ENCODE data around the gene PLOD1.
A peak's percentile ranks its signal among the peaks of the same experiment; 100 is the strongest.
"Not testable (repeated sequence)": the region's sequence is repeated elsewhere in the genome, so short reads cannot be mapped to it uniquely, and the experiment has no call there.

The PLOD1 gene

GRCh38 chr1:12003762-12004161 is 69.2 kb downstream of the PLOD1 start:
- DNase-seq = peak in 2 of 58 donors; percentile 13 to 43

DNA sequence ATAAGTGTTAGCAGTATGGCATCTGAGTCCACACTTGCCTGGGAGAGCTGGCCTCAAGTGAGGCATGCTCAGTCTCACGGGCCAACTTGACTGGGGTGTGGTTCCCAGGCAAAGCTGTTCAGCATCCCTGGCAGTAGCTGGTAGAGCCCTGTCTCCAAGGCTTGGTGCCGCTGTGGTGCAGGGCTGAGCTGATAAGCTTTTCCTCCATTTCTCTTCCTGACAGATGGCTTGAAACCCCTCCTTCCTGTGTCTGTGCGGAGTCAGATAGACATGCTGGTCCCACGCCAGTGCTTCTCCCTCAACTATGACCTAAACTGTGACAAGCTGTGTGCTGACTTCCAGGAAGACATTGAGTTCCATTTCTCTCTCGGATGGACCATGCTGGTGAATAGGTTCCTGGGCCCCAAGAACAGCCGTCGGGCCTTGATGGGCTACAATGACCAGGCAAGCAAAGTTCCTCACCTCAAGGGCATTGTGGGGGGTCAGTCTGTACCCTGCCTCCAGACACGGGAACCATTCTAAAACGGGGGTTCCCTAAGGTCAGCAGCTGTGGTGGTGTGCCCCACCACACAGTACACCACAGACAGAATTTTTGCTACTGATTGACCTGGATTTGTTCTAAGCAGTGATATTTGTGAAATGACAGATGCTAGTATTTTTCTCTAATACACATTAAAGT is 71.1 kb downstream of the PLOD1 start:
- no peak for DNase-seq

- DNase-seq = no peak
Measured at GRCh38 chr1:12006167-12006921, 71.8 kb downstream of the PLOD1 start.

DNA sequence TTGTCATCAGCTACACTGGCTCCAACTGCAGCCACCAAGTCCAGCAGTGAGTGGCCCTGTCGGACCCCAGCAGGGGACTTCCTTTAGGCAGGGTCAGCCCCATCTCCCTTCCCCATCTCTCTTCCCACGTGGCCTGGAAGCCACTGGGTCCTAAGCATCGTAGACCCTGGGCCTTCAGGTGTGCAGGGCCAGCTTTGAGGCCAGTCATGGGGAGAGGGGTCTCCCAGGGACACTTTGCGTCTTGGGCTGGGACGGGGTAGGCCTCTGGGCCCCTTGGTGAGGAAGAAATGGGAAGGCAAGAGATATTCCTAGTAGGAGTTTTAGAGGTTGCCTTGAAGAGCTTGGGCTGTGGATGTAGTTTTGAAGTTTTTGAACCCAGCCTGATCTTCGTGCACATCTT is 72.7 kb downstream of the PLOD1 start:
- DNase-seq = no peak

- not testable (repeated sequence) for DNase-seq
Measured at GRCh38 chr1:12008355-12008754, 73.8 kb downstream of the PLOD1 start.

DNA sequence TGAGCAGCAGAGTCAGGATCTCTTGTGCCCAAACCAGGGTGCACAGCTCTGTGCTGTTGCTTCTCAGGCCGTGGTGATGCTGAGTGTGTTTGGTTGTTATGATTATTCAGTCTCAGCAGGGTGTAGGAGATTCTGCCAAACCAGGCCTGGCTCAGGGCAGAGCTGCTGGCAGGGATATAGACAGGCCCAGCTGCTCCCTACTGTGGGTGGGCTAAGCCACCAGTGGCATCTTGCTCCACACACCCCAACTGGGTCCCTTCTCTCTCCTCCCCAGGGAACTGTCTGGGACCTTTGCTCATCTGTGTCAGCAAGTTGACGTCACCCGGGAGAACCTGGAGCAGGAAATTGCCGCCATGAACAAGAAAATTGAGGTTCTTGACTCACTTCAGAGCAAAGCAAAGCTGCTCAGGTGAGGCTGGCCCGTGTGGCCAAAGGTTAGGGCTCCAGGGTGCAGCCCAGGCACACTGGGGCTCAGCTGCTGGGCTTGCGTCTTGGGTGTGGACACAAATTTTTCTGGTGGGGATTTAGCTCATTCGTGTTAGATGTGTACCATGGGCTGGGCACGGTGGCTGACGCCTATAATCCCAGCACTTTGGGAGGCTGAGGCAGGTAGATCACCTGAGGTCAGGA is 74.9 kb downstream of the PLOD1 start:
- DNase-seq = no peak

DNA sequence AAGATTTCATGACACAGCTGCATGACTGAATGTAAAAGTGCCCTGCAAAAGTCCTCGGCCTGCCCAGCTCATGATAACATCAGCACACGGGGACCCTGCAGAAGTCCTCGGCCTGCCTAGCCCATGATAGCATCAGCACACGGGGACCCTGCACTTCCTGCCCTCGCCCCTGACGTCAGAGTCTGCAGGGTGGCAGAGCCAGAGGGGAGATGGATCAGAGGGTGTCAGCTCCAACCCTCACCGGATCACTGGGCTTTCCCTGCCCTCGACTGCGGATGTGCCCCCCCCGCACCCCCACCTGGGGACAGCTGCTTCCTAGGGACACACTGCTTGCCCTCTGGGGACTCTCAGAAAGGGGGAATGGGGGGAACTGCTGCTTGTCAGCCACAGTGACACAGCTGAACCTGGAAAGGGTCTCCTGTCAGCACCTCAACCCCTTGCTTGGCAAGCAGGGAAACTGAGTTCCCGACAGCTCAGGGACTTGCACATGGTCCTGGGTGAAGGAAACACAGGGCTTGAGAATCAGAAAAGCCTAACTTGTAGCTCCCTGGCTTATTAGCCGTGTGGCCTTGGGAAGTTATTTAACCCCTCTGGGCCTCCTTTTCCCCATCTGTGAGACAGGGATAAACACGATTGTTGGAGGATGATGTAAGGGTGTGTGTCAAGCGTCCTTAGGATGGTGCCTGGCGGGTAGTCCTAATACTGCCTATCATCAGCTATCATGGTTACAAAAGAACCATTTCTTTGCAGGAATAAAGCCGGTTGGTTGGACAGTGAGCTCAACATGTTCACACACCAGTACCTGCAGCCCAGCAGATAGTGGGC is 76.4 kb downstream of the PLOD1 start:
- DNase-seq = no peak

DNA sequence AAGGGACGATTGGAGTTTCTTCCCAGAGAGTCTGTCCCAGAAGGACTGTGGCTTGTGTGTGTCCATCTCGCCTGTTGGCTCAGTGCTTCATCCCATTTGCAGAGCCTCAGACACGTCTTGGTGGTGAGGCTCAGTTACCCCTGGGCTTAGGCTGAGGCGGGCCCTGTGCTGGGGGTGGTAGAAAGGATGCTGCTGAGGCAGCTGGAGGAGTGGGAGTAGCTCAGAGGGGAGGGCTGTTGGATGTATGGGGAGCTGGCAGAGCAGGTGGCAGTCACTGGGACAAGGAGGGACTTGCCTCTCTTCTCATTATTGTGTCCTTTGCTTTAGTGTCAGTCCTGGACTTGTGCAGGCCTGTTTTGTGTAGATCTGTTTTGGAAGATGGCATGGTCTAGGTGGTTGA is 77.5 kb downstream of the PLOD1 start:
- peak in 1 of 58 donors; percentile 2 for DNase-seq

DNA sequence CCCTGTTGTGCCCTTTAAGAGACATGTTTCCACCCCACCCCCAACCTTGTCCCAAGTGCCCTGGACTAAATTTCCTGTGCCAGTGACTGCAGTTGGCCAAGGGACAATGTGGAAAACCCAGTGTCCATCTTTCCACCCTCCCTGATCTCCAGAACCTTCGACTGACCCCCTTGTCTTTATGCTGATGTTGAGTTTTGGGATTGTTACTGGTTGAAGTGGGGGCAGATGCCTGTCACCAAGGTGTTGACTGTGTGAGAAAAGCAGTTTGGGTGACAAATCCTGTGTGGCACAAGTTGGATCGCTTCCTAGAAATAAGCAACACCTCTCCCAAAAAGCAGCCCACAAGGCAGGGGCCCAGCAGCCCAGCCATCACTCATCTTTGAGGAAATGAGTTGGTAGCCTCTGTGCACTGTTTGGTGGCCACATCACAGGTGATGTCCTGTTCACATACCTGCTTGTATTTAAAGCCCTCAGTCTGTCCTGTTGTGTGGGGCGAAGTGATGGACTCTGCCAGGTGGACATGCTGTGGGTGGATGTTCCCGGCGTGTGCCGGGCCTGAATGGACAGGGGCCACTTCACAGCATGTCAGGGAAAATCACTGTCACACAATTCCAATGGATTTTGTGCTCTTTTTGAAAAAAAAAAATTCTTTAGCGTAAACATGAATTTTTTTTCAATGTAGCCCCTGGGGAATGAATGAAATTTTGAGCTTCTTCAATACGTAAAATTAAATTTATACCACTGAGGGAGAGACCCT is 78.2 kb downstream of the PLOD1 start:
- no peak for DNase-seq

- no peak for DNase-seq
Measured at GRCh38 chr1:12014141-12014991, 79.8 kb downstream of the PLOD1 start.

GRCh38 chr1:12015001-12015491 is 80.5 kb downstream of the PLOD1 start:
- DNase-seq = no peak

DNA sequence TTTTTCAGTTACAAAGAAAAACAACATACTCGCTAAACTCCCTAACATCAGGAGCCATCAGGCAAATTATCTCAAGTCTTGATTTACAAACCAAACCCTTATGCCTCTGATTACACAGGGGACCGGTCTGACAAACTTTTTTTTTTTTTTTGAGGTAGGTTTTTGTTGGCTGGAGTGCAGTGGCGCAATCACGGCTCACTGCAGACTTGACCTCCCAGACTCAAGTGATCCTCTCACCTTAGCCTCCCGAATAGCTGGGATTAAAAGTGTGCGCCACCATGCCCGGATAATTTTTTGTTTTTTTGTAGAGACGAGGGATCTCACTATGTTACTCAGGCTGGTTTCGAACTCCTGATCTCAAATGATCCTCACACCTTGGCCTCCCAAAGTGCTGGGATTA is 81.0 kb downstream of the PLOD1 start:
- no peak for DNase-seq

- no peak for DNase-seq
Measured at GRCh38 chr1:12016182-12016581, 81.7 kb downstream of the PLOD1 start.

- no peak for DNase-seq
Measured at GRCh38 chr1:12019858-12020509, 85.5 kb downstream of the PLOD1 start.

- no peak for DNase-seq
Measured at GRCh38 chr1:12021616-12022015, 87.1 kb downstream of the PLOD1 start.

DNA sequence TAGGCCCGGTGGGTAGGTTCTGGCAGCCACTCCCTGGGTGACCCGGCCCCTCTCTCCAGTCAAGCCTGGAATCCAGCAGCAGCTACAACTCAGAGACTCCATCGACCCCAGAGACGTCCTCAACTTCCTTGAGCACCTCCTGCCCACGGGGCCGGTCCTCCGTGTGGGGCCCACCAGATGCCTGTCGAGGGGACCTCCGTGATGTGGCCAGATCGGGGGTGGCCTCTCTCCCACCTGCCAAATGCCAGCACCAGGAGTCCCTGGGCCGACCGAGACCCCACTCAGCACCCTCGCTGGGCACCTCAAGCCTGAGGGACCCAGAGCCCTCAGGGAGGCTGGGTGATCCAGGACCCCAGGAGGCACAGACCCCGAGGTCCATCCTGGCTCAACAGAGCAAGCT is 87.5 kb downstream of the PLOD1 start:
- DNase-seq = no peak
